ENCODE data around the gene ACSBG1.

GRCh38 chr15:78164010-78164409 lies 70.4 kb downstream of the ACSBG1 start:
- TF ChIP-seq EZH2 (IDR thresholded peaks at IDR 0.05; ENCODE audit: borderline replicate concordance, insufficient read depth, low read length, poor library complexity, severe bottlenecking) (no peak), POLR2AphosphoS5 (IDR thresholded peaks at IDR 0.05) (no peak), CTCF (IDR thresholded peaks at IDR 0.05; ENCODE audit: poor library complexity, severe bottlenecking) (no peak), EP300 (conservative IDR thresholded peaks at IDR 0.05; ENCODE audit: poor library complexity, severe bottlenecking) (no peak), TAF1 (IDR thresholded peaks at IDR 0.05; ENCODE audit: low read depth) (no peak), SMC3 (conservative IDR thresholded peaks at IDR 0.05; ENCODE audit: poor library complexity) (no peak), RAD21 (conservative IDR thresholded peaks at IDR 0.05) (no peak)
